ENCODE measurements around the gene PPP1R12A.

Gene PPP1R12A

GRCh38 chr12:79901506-79901905 is 33.4 kb downstream of the PPP1R12A start:
- TF ChIP-seq CTCF (IDR thresholded peaks at IDR 0.05; ENCODE audit: low read depth, low read length), result no peak
- no peak for TF ChIP-seq EZH2phosphoT487 (IDR thresholded peaks at IDR 0.05; ENCODE audit: low read depth)
- Histone ChIP-seq H3K27me3 (ENCODE audit: low read depth, low read length) (no peaks in the 10 kb centered on the region), H3K4me1 (ENCODE audit: low read length) (no peaks in the 10 kb centered on the region), H3K27ac (ENCODE audit: low read length) (no peak overlapping the region), H3K79me2 (ENCODE audit: low read length) (peaks cover 78% of the 10 kb centered on the region), H3K36me3 (replicated peaks; ENCODE audit: low read depth, low read length) (no peaks in the 10 kb centered on the region), H3K4me3 (ENCODE audit: low read length) (no peak overlapping the region), H3K9me3 (ENCODE audit: insufficient read depth, low read length) (no peaks in the 10 kb centered on the region), H3K4me2 (ENCODE audit: low read length) (no peak overlapping the region), H4K20me1 (ENCODE audit: insufficient read depth, low read length) (peaks cover 74% of the 10 kb centered on the region), H3K9ac (ENCODE audit: low read length) (no peak overlapping the region), H2AFZ (ENCODE audit: low read depth, low read length) (no peak overlapping the region)

GRCh38 chr12:79900951-79901350 is 33.9 kb downstream of the PPP1R12A start:
- Histone ChIP-seq H3K4me3 (ENCODE audit: low read length) (no peak overlapping the region), H3K4me1 (ENCODE audit: low read length) (no peaks in the 10 kb centered on the region), H3K9me3 (ENCODE audit: insufficient read depth, low read length) (no peaks in the 10 kb centered on the region), H3K4me2 (ENCODE audit: low read length) (no peak overlapping the region), H2AFZ (ENCODE audit: low read depth, low read length) (no peak overlapping the region), H3K79me2 (ENCODE audit: low read length) (peaks cover 76% of the 10 kb centered on the region), H3K36me3 (replicated peaks; ENCODE audit: low read depth, low read length) (no peaks in the 10 kb centered on the region), H3K27ac (ENCODE audit: low read length) (no peak overlapping the region), H4K20me1 (ENCODE audit: insufficient read depth, low read length) (peaks cover 77% of the 10 kb centered on the region), H3K27me3 (ENCODE audit: low read depth, low read length) (no peaks in the 10 kb centered on the region), H3K9ac (ENCODE audit: low read length) (no peak overlapping the region)
- TF ChIP-seq EZH2phosphoT487 (IDR thresholded peaks at IDR 0.05; ENCODE audit: low read depth) (no peak), CTCF (IDR thresholded peaks at IDR 0.05; ENCODE audit: low read depth, low read length) (no peak)

GRCh38 chr12:79900199-79900598 is 34.7 kb downstream of the PPP1R12A start:
- Histone ChIP-seq H4K20me1 (ENCODE audit: insufficient read depth, low read length) (peaks cover 77% of the 10 kb centered on the region), H3K36me3 (replicated peaks; ENCODE audit: low read depth, low read length) (no peaks in the 10 kb centered on the region), H3K4me3 (ENCODE audit: low read length) (no peak overlapping the region), H3K9me3 (ENCODE audit: insufficient read depth, low read length) (no peaks in the 10 kb centered on the region), H3K79me2 (ENCODE audit: low read length) (peaks cover 80% of the 10 kb centered on the region), H2AFZ (ENCODE audit: low read depth, low read length) (no peak overlapping the region), H3K4me2 (ENCODE audit: low read length) (no peak overlapping the region), H3K27ac (ENCODE audit: low read length) (no peak overlapping the region), H3K9ac (ENCODE audit: low read length) (no peak overlapping the region), H3K27me3 (ENCODE audit: low read depth, low read length) (no peaks in the 10 kb centered on the region), H3K4me1 (ENCODE audit: low read length) (no peaks in the 10 kb centered on the region)
- TF ChIP-seq EZH2phosphoT487 (IDR thresholded peaks at IDR 0.05; ENCODE audit: low read depth) (no peak), CTCF (IDR thresholded peaks at IDR 0.05; ENCODE audit: low read depth, low read length) (no peak)

- Histone ChIP-seq H2AFZ (ENCODE audit: low read depth, low read length) (no peak overlapping the region), H3K4me3 (ENCODE audit: low read length) (no peak overlapping the region), H3K9me3 (ENCODE audit: insufficient read depth, low read length) (no peaks in the 10 kb centered on the region), H3K9ac (ENCODE audit: low read length) (no peak overlapping the region), H3K4me2 (ENCODE audit: low read length) (no peak overlapping the region), H4K20me1 (ENCODE audit: insufficient read depth, low read length) (peaks cover 82% of the 10 kb centered on the region), H3K36me3 (replicated peaks; ENCODE audit: low read depth, low read length) (no peaks in the 10 kb centered on the region), H3K27me3 (ENCODE audit: low read depth, low read length) (no peaks in the 10 kb centered on the region), H3K4me1 (ENCODE audit: low read length) (no peaks in the 10 kb centered on the region), H3K79me2 (ENCODE audit: low read length) (peaks cover 81% of the 10 kb centered on the region), H3K27ac (ENCODE audit: low read length) (no peak overlapping the region)
- TF ChIP-seq EZH2phosphoT487 (IDR thresholded peaks at IDR 0.05; ENCODE audit: low read depth) (no peak), CTCF (IDR thresholded peaks at IDR 0.05; ENCODE audit: low read depth, low read length) (no peak)
Measured at GRCh38 chr12:79897617-79898016, 37.3 kb downstream of the PPP1R12A start.
